ENCODE data around the gene GTF3C2. TPM values are rescaled to one million over a fixed set of nuclear protein-coding genes. Genes with fewer than 3 reads are reported as not detected.
A peak's percentile ranks its signal among the peaks of the same experiment; 100 is the strongest.

The GTF3C2 gene
- total and polyA plus RNA-seq, 2 of the 4 experiments (the other 2 are of a cell fraction): 25.5 to 36.9 TPM

DNA sequence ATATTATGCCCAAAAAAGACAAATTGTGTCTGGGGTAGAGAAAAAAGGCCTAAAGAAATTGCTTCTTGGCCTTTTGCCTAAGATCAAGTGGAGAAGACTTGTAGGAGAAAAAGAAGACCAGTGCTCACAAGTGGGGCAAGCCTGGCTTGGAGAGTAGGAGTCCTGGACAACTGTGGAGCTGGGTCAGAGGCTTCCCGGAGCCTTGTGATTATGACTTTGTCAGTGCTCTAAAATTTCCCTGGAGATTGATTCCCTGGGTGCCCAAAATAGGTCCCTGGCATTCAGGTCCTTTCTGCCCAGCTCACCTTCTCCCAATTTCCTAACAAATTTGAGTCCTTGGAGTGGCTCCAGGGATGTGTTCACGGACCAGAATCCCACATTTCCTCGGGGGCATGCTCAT is 75.1 kb downstream of the GTF3C2 start:
- Histone ChIP-seq H3K4me2 (ENCODE audit: low read depth, low read length) (no peak overlapping the region), H2BK120ac (ENCODE audit: low read depth, low read length) (0 out of 2 replicates have a peak overlapping the region, but pooled peaks have one; percentile 66), H2AFZ (replicated peaks; ENCODE audit: low read length, poor library complexity) (no peak overlapping the region), H3K79me1 (ENCODE audit: low read depth in 1 of 2, low read length in 2 of 2) (no peaks in the 10 kb centered on the region), H3K9ac (ENCODE audit: low read depth, low read length) (no peak overlapping the region), H4K20me1 (ENCODE audit: insufficient read depth, low read length) (no peaks in the 10 kb centered on the region), H3K56ac (ENCODE audit: extremely low read depth, insufficient read depth, low read length) (no peak overlapping the region), H3K27me3 (ENCODE audit: control insufficient read depth, insufficient read depth, low read length) (peaks cover 9% of the 10 kb centered on the region), H4K91ac (ENCODE audit: insufficient read depth, low read depth, low read length) (no peak overlapping the region), H3K4me3 (ENCODE audit: insufficient read depth, low read depth, low read length) (no peak overlapping the region), H3K4ac (ENCODE audit: low read depth, low read length) (no peak overlapping the region; the same call in 1 of the 2 replicates), H2BK15ac (ENCODE audit: low read depth, low read length) (no peak overlapping the region), H2BK20ac (ENCODE audit: low read depth, low read length) (no peak overlapping the region), H3K14ac (replicated peaks; ENCODE audit: low read depth, low read length) (no peak overlapping the region), H4K5ac (ENCODE audit: low read depth, low read length) (no peak overlapping the region), H3K4me1 (ENCODE audit: control insufficient read depth, insufficient read depth, low read length) (peaks cover 29% of the 10 kb centered on the region), H4K8ac (ENCODE audit: low read depth in 2 of 2, low read length in 2 of 2) (no peak overlapping the region), H3K9me3 (ENCODE audit: control insufficient read depth, insufficient read depth, low read length) (no peaks in the 10 kb centered on the region), H3K9me1 (ENCODE audit: insufficient read depth, low read length) (peaks cover 17% of the 10 kb centered on the region), H3K18ac (ENCODE audit: low read depth, low read length) (no peak overlapping the region), H2AK9ac (replicated peaks; ENCODE audit: low read depth, low read length, poor library complexity) (no peak overlapping the region), H3K23ac (ENCODE audit: low read depth, low read length) (no peak overlapping the region), H2AK5ac (ENCODE audit: low read depth, low read length) (no peak overlapping the region), H2BK5ac (ENCODE audit: low read depth, low read length, poor library complexity, severe bottlenecking) (no peak overlapping the region), H3K27ac (ENCODE audit: insufficient read depth, low read length) (no peak overlapping the region), H3K36me3 (ENCODE audit: control insufficient read depth, insufficient read depth, low read length) (no peaks in the 10 kb centered on the region)
- intact Hi-C loops (cut with micrococcal nuclease): loop anchor here (2.0 kb wide), 2 partner anchors 69 to 183 kb away; partner anchors contain the start of genes ATRAID and SLC5A6
- ATAC-seq (ENCODE audit: low read depth) (no peak), DNase-seq (no peak)
- BruUV-seq (replicated peaks): no TSS peak
- dilution Hi-C loops (cut with HindIII; ENCODE audit: low sequenced_read_pairs, unreplicated experiment): no loop called here
- no CpG with 5 or more reads among the region's 3 CpGs for WGBS, 2 experiments (ENCODE audit: extremely low coverage in 2 of 2, insufficient read length in 1 of 2)
- in situ Hi-C loops (cut with MboI; ENCODE audit: low sequenced_read_pairs): loop anchor here (5.0 kb wide), 1 partner anchor 184 kb away; no protein-coding TSS in a partner anchor
- CTCF ChIA-PET: interaction anchor here (0.7 to 4.1 kb wide), 4 partner anchors 11 to 21 kb away, joined by 3 to 34 read pairs (median 10); no protein-coding TSS in a partner anchor
- TF ChIP-seq POLR2A (IDR thresholded peaks at IDR 0.05; ENCODE audit: low read depth, low read length) (no peak), MAZ (IDR thresholded peaks at IDR 0.05; ENCODE audit: borderline replicate concordance, low read depth, low read length) (no peak), RCOR1 (IDR thresholded peaks at IDR 0.05; ENCODE audit: insufficient replicate concordance, low read length) (no peak), RFX5 (IDR thresholded peaks at IDR 0.05; ENCODE audit: low read depth, low read length) (no peak), MXI1 (IDR thresholded peaks at IDR 0.05; ENCODE audit: borderline replicate concordance, low read depth, low read length) (no peak), FOS (IDR thresholded peaks at IDR 0.05; ENCODE audit: low read depth, low read length) (no peak), BHLHE40 (IDR thresholded peaks at IDR 0.05; ENCODE audit: low read depth, low read length) (no peak), CEBPB (IDR thresholded peaks at IDR 0.05; ENCODE audit: low read depth, low read length) (no peak), RAD21 (IDR thresholded peaks at IDR 0.05; ENCODE audit: low read length) (no peak), SMC3 (IDR thresholded peaks at IDR 0.05; ENCODE audit: low read depth, low read length) (no peak), CHD1 (IDR thresholded peaks at IDR 0.05; ENCODE audit: low read depth, low read length) (no peak)
- TF ChIP-seq, protein P1, sequence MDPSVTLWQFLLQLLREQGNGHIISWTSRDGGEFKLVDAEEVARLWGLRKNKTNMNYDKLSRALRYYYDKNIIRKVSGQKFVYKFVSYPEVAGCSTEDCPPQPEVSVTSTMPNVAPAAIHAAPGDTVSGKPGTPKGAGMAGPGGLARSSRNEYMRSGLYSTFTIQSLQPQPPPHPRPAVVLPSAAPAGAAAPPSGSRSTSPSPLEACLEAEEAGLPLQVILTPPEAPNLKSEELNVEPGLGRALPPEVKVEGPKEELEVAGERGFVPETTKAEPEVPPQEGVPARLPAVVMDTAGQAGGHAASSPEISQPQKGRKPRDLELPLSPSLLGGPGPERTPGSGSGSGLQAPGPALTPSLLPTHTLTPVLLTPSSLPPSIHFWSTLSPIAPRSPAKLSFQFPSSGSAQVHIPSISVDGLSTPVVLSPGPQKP (IDR thresholded peaks at IDR 0.05; ENCODE audit: borderline replicate concordance, low read depth, low read length): no peak
- POLR2A ChIA-PET (ENCODE audit: unreplicated experiment): no interaction called here

Measured in IMR-90 (cell line).